Measurements from ENCODE around the gene MSANTD1.

Gene MSANTD1

DNA sequence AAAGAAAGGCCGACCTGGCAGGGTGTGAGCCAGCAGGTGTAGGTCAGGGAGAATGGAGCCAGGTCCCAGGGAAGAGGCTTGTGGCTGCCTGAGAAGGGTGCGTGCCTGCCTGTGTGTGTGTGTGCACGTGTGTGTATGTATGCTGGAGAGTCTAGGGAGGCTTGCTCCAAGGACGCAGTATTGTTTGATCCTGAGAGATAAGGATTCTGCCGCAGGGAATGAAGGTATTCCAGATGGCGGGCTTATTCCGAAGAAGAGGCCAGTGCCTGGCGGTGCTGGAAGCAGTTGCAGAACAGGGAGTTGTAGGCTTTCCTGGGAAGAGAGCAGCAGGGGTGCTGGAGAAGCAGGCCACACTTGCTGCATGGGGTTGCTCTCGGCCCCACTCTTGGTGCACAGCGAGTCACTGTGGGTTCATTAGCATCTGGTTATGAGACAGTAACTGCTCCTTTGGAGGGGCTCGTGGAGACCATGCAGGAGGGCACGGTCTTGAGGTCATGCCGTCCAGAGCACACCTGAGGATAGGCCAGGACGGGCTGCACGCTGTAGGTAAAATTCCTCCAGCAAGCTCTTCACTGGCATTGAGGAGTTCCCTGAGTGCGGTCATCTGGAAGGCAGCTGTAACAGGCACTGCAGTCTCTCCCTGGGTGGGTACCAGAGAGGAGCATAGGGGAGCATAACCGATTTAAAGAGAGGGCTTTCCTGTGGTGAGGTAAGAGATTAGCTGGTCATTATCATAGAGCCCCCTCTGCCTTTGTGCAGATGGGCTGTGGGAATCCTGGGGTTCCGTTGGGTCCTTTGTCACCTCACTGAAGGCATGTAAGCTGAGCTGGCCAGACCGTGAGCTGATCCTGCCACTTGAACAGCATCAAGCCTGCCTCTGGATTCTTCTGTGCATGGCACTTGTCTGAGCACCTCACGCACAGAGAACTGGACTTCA lies 29.9 kb upstream of the MSANTD1 start:
- TF ChIP-seq, protein P1, sequence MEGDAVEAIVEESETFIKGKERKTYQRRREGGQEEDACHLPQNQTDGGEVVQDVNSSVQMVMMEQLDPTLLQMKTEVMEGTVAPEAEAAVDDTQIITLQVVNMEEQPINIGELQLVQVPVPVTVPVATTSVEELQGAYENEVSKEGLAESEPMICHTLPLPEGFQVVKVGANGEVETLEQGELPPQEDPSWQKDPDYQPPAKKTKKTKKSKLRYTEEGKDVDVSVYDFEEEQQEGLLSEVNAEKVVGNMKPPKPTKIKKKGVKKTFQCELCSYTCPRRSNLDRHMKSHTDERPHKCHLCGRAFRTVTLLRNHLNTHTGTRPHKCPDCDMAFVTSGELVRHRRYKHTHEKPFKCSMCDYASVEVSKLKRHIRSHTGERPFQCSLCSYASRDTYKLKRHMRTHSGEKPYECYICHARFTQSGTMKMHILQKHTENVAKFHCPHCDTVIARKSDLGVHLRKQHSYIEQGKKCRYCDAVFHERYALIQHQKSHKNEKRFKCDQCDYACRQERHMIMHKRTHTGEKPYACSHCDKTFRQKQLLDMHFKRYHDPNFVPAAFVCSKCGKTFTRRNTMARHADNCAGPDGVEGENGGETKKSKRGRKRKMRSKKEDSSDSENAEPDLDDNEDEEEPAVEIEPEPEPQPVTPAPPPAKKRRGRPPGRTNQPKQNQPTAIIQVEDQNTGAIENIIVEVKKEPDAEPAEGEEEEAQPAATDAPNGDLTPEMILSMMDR (IDR thresholded peaks at IDR 0.05), result no peak
- no peak overlapping the region for H3K27ac ChIP-seq
- no peaks in the 10 kb centered on the region for H3K27me3 ChIP-seq
- peaks cover 97% of the 10 kb centered on the region for H3K36me3 ChIP-seq
- no peak overlapping the region for H3K4me3 ChIP-seq (ENCODE audit: low read depth in 1 of 2, low read length in 1 of 2)
- H3K4me1 ChIP-seq (ENCODE audit: control insufficient read depth in 1 of 2, insufficient read depth in 1 of 2, low read depth in 1 of 2, low read length in 1 of 2), result no peaks in the 10 kb centered on the region
- no peaks in the 10 kb centered on the region for H3K9me3 ChIP-seq

DNA sequence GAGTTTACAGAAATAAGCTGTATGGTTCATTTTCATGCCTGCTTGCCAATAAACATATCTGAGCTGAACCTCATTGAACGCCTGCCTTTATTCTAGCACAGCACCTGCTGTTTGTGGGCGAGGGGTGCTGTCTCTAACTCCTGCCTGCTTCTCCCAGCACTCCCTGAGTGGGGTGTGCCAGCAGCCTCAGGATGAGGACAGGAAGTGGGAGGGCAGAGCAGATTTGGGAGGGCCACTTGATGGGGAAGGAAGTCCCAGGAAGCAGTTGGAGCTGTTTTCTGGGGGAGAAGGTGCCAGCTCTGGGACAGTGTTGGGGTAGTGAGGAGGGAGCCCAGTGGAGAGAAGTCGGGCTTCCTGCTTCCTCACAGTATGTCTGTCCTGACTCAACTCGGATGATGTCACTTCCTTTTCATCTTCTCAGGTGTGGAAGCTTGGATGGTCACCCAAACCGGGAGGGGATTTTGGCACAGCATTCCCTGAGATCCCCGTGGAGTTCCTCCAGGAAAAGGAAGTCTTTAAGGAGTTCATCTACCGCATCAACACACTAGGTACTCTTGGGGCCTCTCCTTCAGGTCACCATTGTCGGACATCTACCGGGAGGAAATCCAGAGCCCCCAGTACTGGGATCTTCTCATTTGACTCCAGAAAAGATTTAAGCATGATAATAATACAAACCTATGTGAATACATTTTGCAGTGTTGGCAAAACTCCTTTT lies 29.0 kb upstream of the MSANTD1 start:
- peaks cover 97% of the 10 kb centered on the region for H3K36me3 ChIP-seq
- H3K27me3 ChIP-seq, result no peaks in the 10 kb centered on the region
- no peak overlapping the region for H3K27ac ChIP-seq
- no peaks in the 10 kb centered on the region for H3K4me1 ChIP-seq (ENCODE audit: control insufficient read depth in 1 of 2, insufficient read depth in 1 of 2, low read depth in 1 of 2, low read length in 1 of 2)
- H3K9me3 ChIP-seq, result no peaks in the 10 kb centered on the region
- TF ChIP-seq, protein P1 (IDR thresholded peaks at IDR 0.05), result no peak
- no peak overlapping the region for H3K4me3 ChIP-seq (ENCODE audit: low read depth in 1 of 2, low read length in 1 of 2)

DNA sequence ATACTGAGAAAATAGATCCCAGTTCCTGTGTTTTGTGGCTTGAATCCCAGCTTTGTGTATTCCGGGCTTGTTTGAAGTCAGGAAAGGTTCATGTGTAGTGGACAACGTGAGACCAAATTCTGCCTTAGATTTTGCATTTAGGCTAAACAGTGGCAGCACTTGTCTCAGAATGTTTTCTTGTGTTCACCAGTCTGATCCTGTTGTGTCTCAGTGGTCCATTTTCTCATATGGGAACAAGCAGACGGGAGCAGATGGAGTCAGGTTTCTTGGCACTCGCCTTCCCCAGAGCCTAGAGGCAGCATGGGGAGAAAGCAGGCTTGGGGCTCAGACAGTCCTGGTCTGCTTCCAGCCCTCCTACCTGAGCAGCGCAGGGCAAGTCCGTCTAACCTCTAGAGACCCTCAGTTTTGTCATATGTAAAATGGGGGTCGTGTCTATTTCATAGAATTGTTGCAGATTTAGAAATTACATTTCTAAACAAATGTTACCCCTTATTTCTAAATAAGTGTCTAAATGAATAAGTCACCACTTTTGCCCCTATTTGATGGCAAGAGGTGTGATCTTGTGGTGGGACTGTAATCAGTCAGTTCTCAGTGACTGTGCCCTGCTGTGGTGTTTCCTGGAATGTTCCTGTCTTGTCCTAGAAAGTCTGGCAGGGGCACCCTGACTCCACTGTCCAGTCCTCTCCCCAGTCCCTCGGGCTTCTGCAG lies 28.3 kb upstream of the MSANTD1 start:
- H3K27me3 ChIP-seq, result no peaks in the 10 kb centered on the region
- no peak overlapping the region for H3K27ac ChIP-seq
- no peak overlapping the region for H3K4me3 ChIP-seq (ENCODE audit: low read depth in 1 of 2, low read length in 1 of 2)
- no peaks in the 10 kb centered on the region for H3K9me3 ChIP-seq
- TF ChIP-seq, protein P1 (IDR thresholded peaks at IDR 0.05), result no peak
- peaks cover 97% of the 10 kb centered on the region for H3K36me3 ChIP-seq
- H3K4me1 ChIP-seq (ENCODE audit: control insufficient read depth in 1 of 2, insufficient read depth in 1 of 2, low read depth in 1 of 2, low read length in 1 of 2), result peaks cover 0 to 5% of the 10 kb centered on the region in 2 experiments

DNA sequence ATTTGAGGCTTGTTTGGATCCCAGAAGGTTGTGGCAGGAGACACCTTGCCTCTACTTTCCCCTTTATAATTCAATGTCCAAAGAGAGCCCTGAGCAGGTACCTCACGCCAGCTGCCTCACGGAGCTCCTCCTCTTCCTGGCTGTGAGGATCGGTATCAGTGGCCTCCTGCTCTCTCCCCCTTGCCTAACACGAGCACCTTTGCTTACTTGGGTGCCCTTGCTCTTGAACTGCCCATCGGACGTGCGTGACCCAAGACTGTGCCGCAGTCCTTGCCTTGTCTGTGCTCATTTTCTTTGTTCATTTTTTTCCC lies 27.8 kb upstream of the MSANTD1 start:
- peaks cover 97% of the 10 kb centered on the region for H3K36me3 ChIP-seq
- peaks cover 0 to 6% of the 10 kb centered on the region in 2 experiments for H3K4me1 ChIP-seq (ENCODE audit: control insufficient read depth in 1 of 2, insufficient read depth in 1 of 2, low read depth in 1 of 2, low read length in 1 of 2)
- H3K27me3 ChIP-seq, result no peaks in the 10 kb centered on the region
- no peaks in the 10 kb centered on the region for H3K9me3 ChIP-seq
- TF ChIP-seq, protein P1 (IDR thresholded peaks at IDR 0.05), result no peak
- H3K4me3 ChIP-seq (ENCODE audit: low read depth in 1 of 2, low read length in 1 of 2), result no peak overlapping the region
- no peak overlapping the region for H3K27ac ChIP-seq

DNA sequence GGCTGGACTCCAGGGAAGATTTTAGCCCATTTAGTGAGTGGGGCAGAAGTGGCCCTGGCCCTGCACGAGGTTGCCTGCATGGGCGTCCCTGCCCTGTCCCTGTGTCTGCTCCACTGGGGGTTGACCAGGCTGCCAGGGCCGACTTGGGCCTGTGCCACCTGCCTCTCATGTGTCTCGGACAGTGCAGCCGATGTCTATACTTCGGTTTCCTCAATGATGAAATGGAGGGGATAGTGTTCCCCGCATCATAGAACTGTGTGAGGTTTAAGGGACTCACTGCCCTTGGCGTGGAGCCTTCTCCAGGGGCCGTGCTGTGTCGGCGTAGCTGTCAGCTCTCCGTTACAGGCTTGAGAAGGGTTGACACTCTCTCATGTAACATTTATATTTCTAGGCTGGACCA lies 27.0 kb upstream of the MSANTD1 start:
- H3K4me1 ChIP-seq (ENCODE audit: control insufficient read depth in 1 of 2, insufficient read depth in 1 of 2, low read depth in 1 of 2, low read length in 1 of 2), result peaks cover 0 to 12% of the 10 kb centered on the region in 2 experiments
- no peaks in the 10 kb centered on the region for H3K27me3 ChIP-seq
- TF ChIP-seq, protein P1 (IDR thresholded peaks at IDR 0.05), result no peak
- H3K36me3 ChIP-seq, result peaks cover 98% of the 10 kb centered on the region
- no peak overlapping the region for H3K27ac ChIP-seq
- H3K4me3 ChIP-seq (ENCODE audit: low read depth in 1 of 2, low read length in 1 of 2), result no peak overlapping the region
- no peaks in the 10 kb centered on the region for H3K9me3 ChIP-seq

Measured in neutrophil (primary cell).